Measurements from ENCODE around the gene SLC13A2.
A peak's percentile ranks its signal among the peaks of the same experiment; 100 is the strongest.
"Not testable (repeated sequence)": the region's sequence is repeated elsewhere in the genome, so short reads cannot be mapped to it uniquely, and the experiment has no call there.

SLC13A2 gene

GRCh38 chr17:28473542-28473941 lies at the start of gene SLC13A2:
SLC13A2 (plus strand) TSS chr17:28473644; CDS start chr17:28473713, 69 bp downstream.
- DNase-seq: no peak

GRCh38 chr17:28425206-28425605 lies 48.2 kb upstream of the SLC13A2 start:
- DNase-seq: no peak

GRCh38 chr17:28426081-28426519 lies 47.3 kb upstream of the SLC13A2 start:
- DNase-seq: peak; percentile 10

GRCh38 chr17:28427371-28427770 lies 46.1 kb upstream of the SLC13A2 start:
- peak; percentile 77 for DNase-seq

- DNase-seq: not testable (repeated sequence)
These were observed 45.5 kb upstream of the SLC13A2 start for GRCh38 chr17:28427982-28428381.

- DNase-seq: no peak
These were observed 39.7 kb upstream of the SLC13A2 start for GRCh38 chr17:28433721-28434120.

GRCh38 chr17:28434326-28434725 lies 39.1 kb upstream of the SLC13A2 start:
- not testable (repeated sequence) for DNase-seq

- no peak for DNase-seq
These were observed 29.4 kb upstream of the SLC13A2 start for GRCh38 chr17:28443901-28444638.

GRCh38 chr17:28446716-28447395 lies 26.6 kb upstream of the SLC13A2 start:
- no peak for DNase-seq

GRCh38 chr17:28447396-28447760 lies 26.1 kb upstream of the SLC13A2 start:
- no peak for DNase-seq

GRCh38 chr17:28449859-28450258 lies 23.6 kb upstream of the SLC13A2 start:
- DNase-seq: no peak

- no peak for DNase-seq
These were observed 15.6 kb upstream of the SLC13A2 start for GRCh38 chr17:28457890-28458289.

- not testable (repeated sequence) for DNase-seq
These were observed 14.6 kb upstream of the SLC13A2 start for GRCh38 chr17:28458881-28459280.

GRCh38 chr17:28460901-28461300 lies 12.5 kb upstream of the SLC13A2 start:
- DNase-seq: no peak

GRCh38 chr17:28466001-28466400 lies 7.4 kb upstream of the SLC13A2 start:
- DNase-seq: no peak

GRCh38 chr17:28466521-28467048 lies 6.9 kb upstream of the SLC13A2 start:
- no peak for DNase-seq

- DNase-seq: no peak
These were observed 5.9 kb upstream of the SLC13A2 start for GRCh38 chr17:28467456-28468025.

- DNase-seq: not testable (repeated sequence)
These were observed 5.3 kb upstream of the SLC13A2 start for GRCh38 chr17:28468033-28468735.

GRCh38 chr17:28468781-28469180 lies 4.7 kb upstream of the SLC13A2 start:
- DNase-seq: no peak

GRCh38 chr17:28469376-28469775 lies 4.1 kb upstream of the SLC13A2 start:
- no peak for DNase-seq

- DNase-seq: no peak
These were observed 3.1 kb upstream of the SLC13A2 start for GRCh38 chr17:28470266-28470913.

- no peak for DNase-seq
These were observed 2.5 kb upstream of the SLC13A2 start for GRCh38 chr17:28470914-28471366.

Measured in NCI-H2171 (cell line).